Testis (tissue), 2 donors: ENCODE data around the gene EHF.

Source experiments
- CTCF ChIP-seq, 3 experiments: fragments of 450-650 bp in 2 of 3; fragments of 200-600 bp in 1 of 3; sonication (generic) in 1 of 3; IDR thresholded peaks; one replicate each; pipeline ENCODE4 v1.5.1; 2016 to 2019; ENCODE audit warnings: antibody characterized with exemption in 3 of 3, mild to moderate bottlenecking in 2 of 3, moderate library complexity in 1 of 3
- POLR2A ChIP-seq: fragments of 450-650 bp; IDR thresholded peaks from one replicate; pipeline ENCODE4 v1.6.1; 2017; ENCODE audit warnings: antibody characterized with exemption, mild to moderate bottlenecking, moderate library complexity

GRCh38 chr11:34609187-34609751, 11.6 kb upstream of the EHF start:
- TF ChIP-seq CTCF (IDR thresholded peaks at IDR 0.05) (no peak), POLR2A (no peak)
